ENCODE data around the gene SYT14.
A peak's percentile ranks its signal among the peaks of the same experiment; 100 is the strongest.
"Not testable (repeated sequence)": the region's sequence is repeated elsewhere in the genome, so short reads cannot be mapped to it uniquely, and the experiment has no call there.

The SYT14 gene

GRCh38 chr1:210123383-210123782 is 185.4 kb downstream of the SYT14 start:
- no peak for FAIRE-seq

- peak; percentile 64 for FAIRE-seq
Observed at GRCh38 chr1:210123924-210124589, 186.0 kb downstream of the SYT14 start.

DNA sequence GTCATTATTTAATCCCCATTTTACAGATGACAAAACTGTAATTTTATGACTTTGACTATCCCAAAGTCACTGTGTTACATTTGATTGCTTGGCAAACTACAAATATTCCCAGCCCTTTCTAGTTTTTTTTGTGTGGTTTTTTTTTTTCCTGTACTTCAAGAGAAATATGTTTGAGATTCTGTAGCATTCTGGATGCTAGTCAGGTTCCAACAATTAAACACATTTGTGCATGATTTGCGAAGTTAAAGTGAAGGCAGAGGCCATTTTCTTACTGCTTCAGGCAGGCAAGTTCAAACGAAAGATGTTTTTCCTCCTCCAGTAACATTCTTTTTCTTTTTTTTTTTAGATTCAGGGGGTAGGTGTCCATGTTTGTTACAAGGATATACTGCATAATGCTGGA is 186.7 kb downstream of the SYT14 start:
- FAIRE-seq = peak; percentile 11

GRCh38 chr1:210125143-210125542 is 187.1 kb downstream of the SYT14 start:
- FAIRE-seq = no peak

- no peak for FAIRE-seq
Observed at GRCh38 chr1:210129092-210129491, 191.1 kb downstream of the SYT14 start.

DNA sequence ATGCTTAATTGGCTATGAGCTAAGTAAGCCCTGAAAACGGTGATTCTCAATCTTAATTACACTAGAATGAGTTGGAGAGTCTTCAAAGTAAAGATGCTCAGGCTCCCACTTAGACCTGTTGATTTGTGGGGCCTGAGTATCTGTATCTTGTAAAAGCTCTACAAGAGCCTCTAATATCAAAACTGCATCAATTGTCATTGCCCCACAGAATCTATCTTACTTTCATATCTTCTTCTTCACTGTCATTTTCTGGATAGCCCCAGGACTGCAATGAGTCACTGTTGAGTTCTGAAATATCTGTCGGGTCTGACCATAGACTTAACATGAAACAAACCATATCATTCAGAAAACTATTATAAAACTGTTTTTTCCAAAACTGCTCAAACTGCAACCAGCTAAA is 191.7 kb downstream of the SYT14 start:
- no peak for FAIRE-seq

DNA sequence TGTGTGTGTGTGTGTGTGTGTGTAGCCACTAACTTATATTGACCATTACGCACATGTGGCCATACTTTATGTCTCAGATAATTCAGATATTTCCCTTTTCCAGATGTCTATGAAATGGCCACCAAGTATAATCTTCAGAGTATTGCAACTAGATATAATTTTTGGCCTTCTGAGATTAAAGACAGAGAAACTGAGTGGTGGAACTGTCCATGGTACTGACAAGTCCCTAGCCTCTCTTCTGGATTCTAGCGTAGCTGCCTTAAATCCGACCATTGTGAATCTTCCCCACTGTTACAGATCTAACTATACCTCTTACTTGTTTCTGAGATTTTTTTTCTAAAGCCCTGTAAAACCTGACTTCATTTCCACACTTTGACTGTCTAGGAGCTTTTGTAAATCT is 194.6 kb downstream of the SYT14 start:
- FAIRE-seq = no peak

- FAIRE-seq = peak; percentile 98
Observed at GRCh38 chr1:210143465-210144062, 205.5 kb downstream of the SYT14 start.

DNA sequence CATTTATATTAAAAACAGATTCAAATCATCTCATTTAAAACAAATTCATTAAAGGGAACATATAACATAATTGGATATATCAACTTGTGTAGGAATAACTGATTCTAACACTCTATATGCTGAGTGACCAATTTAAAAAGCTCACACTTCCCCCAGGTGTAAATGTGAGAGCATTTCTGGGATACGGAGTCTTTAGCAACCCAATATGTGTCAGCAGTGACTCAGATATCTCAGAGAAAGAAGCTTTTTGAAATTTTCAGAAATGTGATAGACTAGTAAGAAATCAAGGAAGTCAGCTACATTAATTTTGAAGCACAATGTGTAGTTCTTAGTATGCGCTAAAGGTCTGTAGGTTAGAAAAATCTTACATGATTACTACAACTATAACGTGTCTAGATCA is 206.7 kb downstream of the SYT14 start:
- FAIRE-seq = no peak

- no peak for FAIRE-seq
Observed at GRCh38 chr1:210151052-210151672, 213.1 kb downstream of the SYT14 start.

DNA sequence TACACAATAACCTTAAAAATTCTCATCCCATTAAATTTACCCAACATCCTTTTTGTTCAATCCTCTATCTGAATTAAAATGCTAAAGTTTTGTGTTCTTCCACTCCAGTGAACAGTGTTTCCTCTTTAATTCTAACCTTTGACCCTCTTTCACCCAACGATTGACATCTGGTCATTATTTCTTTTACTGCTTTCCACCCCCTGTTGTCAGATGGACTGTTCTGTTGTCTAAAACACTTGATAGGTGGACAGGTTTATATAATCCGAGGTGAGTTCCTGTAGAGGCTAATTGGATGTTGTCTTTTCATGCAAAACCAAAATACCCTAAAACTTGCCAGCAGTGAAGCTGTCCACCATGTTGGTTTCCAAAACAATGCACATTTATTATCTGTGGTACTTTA is 221.2 kb downstream of the SYT14 start:
- FAIRE-seq = no peak

DNA sequence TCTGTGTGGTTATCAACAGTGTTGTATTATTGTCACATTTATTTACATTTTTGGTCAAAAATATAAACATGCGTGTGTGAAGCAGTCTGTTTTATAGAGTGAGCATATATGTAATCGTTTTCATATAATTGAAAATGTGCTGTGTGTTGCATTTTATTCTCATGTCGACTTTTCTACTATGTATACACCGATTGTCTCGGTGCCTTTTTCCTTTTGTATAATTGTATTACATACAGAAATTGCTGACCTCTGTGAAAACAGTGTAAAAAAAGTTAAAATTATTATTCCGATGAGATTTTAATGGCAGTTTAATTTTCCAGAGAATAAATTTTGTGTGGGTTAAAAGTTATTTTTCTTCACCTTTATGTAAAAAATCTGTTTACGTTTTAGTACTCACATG is 232.2 kb downstream of the SYT14 start:
- FAIRE-seq = no peak

GRCh38 chr1:210174133-210174532 is 236.1 kb downstream of the SYT14 start:
- no peak for FAIRE-seq

- no peak for FAIRE-seq
Observed at GRCh38 chr1:210185063-210185462, 247.0 kb downstream of the SYT14 start.

GRCh38 chr1:210187849-210188606 is 250.0 kb downstream of the SYT14 start:
- FAIRE-seq = not testable (repeated sequence)

- FAIRE-seq = no peak
Observed at GRCh38 chr1:210189426-210189825, 251.4 kb downstream of the SYT14 start.

GRCh38 chr1:210195635-210196160 is 257.7 kb downstream of the SYT14 start:
- no peak for FAIRE-seq

- FAIRE-seq = not testable (repeated sequence)
Observed at GRCh38 chr1:210196266-210196665, 258.2 kb downstream of the SYT14 start.

DNA sequence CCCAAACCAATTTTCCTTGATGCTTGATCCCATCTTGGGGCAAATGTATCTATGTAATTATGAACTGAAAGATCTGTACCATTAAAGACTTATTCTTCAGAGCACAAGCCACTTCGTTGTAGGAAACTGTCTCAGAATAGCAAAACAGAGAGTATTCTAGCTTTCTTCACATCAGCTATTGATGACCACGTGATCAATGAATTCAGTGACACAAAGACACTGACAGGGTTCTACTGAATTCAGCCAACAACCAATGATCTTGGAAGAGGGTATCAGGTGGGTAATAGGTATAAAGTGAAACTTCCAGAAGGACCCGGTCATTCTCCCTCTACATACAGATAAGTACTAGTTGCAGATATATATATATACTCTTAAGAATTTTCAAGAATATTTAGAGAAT is 260.8 kb downstream of the SYT14 start:
- no peak for FAIRE-seq

GRCh38 chr1:210200124-210200736 is 262.2 kb downstream of the SYT14 start:
- FAIRE-seq = peak; percentile 68

- no peak for FAIRE-seq
Observed at GRCh38 chr1:210201681-210202080, 263.7 kb downstream of the SYT14 start.

DNA sequence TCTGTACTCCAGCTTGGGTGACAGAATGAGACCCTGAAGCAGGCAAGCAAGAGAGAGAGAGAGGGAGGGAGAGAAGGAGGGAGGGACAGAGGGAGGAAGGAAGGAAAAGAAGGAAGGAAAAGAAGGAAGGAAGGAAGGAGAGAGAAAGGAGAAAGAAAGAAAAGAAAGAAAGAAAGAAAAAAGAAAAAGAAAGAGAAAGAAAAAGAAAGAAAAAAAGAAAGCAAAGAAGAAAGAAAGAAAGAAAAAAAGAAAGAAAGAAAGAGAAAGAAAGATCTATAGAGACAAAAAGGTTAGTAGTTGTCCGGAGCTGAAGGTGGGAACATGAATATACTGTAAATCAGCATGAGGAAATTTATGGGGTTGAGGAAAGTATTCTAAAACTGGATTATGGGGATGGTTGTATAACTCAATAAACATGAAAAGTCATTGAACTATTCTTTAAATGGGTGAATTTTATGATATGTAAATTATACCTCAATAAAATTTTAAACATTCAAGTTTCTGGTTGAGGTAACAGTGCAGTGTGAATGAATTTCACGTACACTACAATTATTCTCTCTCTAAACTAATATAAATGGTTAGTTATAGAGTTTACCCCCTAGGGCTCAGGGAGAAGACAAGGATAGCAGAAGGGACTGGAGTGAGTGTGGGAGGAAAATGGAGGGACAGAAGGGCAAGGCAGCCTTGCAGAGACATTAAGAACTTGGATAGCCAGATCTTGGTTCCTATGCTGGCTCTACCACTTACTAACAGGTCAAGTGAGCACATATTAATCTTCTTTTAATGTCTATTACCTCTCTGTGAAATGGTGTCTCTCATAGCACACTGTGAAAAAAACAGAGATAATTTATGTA is 269.8 kb downstream of the SYT14 start:
- no peak for FAIRE-seq
